Hepatocyte (in vitro differentiated cells): ENCODE results near the gene DPF3.

ENCODE experiments used
- EZH2 ChIP-seq: fragments of 200-600 bp; sonication (generic); IDR thresholded peaks from 2 replicates; pipeline ENCODE4 v1.6.1; 2016; ENCODE audit warnings: antibody characterized with exemption, mild to moderate bottlenecking, borderline replicate concordance
- TF ChIP-seq, protein P1 (sequence below): fragments of 200-600 bp; sonication (generic); IDR thresholded peaks from 2 replicates; pipeline ENCODE4 v1.5.1; 2016; ENCODE audit warnings: antibody characterized with exemption, mild to moderate bottlenecking; ENCODE audit not compliant: poor library complexity

GRCh38 chr14:72604133-72604532 is 289.8 kb downstream of the DPF3 start:
- TF ChIP-seq EZH2: no peak
- TF ChIP-seq, protein P1, sequence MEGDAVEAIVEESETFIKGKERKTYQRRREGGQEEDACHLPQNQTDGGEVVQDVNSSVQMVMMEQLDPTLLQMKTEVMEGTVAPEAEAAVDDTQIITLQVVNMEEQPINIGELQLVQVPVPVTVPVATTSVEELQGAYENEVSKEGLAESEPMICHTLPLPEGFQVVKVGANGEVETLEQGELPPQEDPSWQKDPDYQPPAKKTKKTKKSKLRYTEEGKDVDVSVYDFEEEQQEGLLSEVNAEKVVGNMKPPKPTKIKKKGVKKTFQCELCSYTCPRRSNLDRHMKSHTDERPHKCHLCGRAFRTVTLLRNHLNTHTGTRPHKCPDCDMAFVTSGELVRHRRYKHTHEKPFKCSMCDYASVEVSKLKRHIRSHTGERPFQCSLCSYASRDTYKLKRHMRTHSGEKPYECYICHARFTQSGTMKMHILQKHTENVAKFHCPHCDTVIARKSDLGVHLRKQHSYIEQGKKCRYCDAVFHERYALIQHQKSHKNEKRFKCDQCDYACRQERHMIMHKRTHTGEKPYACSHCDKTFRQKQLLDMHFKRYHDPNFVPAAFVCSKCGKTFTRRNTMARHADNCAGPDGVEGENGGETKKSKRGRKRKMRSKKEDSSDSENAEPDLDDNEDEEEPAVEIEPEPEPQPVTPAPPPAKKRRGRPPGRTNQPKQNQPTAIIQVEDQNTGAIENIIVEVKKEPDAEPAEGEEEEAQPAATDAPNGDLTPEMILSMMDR: no peak
